ENCODE results near the gene ANO6.

DNA sequence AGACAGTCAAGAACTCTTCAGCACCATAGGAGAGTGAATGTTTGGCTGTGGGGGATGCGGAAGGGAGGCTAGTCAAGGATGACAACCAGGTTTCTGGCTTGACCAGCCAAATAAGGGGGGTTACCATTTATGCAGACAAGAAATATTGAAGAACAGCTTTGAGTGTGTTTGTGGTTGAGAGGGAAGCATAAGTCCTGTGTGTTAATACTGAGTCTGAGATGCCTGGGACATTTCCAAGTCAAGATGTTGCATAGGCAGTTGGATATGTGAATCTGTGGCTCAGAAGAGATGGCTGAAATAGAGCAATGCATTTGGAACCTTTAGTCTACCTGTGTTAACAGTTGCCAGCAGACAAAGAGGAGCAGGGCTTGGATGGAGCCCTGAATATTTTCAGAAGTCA, 66.1 kb downstream of the ANO6 start:
- TF ChIP-seq SUZ12 (IDR thresholded peaks at IDR 0.05; ENCODE audit: extremely low read depth, insufficient read depth, insufficient read length) (no peak), YY1 (IDR thresholded peaks at IDR 0.05; ENCODE audit: insufficient read depth, insufficient read length) (no peak), ZNF274 (IDR thresholded peaks at IDR 0.05; ENCODE audit: low read depth, low read length) (no peak)
